Measurements from ENCODE around the gene CABLES1. TPM values are rescaled to one million over a fixed set of nuclear protein-coding genes. Genes with fewer than 3 reads are reported as not detected.

CABLES1 gene
- total RNA-seq, 4 donors from 2014 or later, result 8.5 to 12.6 (median 9.2) TPM

- no peak for TF ChIP-seq CTCF (IDR thresholded peaks at IDR 0.05)
- TF ChIP-seq POLR2A (IDR thresholded peaks at IDR 0.05), result no peak
- DNase-seq, result no peak
- no peak overlapping the region for H3K4me3 ChIP-seq
- no peaks in the 10 kb centered on the region for H3K36me3 ChIP-seq
- intact Hi-C loops (cut with DNase I; ENCODE audit: low total_unique reads), result no loop called here
- no peaks in the 10 kb centered on the region for H3K9me3 ChIP-seq
- no peaks in the 10 kb centered on the region for H3K27me3 ChIP-seq
- H3K27ac ChIP-seq, result no peak overlapping the region
- H3K4me1 ChIP-seq, result no peaks in the 10 kb centered on the region
Observed at GRCh38 chr18:23201741-23202140, 66.5 kb downstream of the CABLES1 start.

GRCh38 chr18:23203891-23204432 is 68.7 kb downstream of the CABLES1 start:
- no peaks in the 10 kb centered on the region for H3K36me3 ChIP-seq
- H3K27ac ChIP-seq, result peak overlapping the region in 1 of 2 donors; percentile 3
- intact Hi-C loops (cut with DNase I; ENCODE audit: low total_unique reads), result no loop called here
- H3K27me3 ChIP-seq, result no peaks in the 10 kb centered on the region
- peaks cover 0 to 3% of the 10 kb centered on the region in 2 donors for H3K4me1 ChIP-seq
- TF ChIP-seq CTCF (IDR thresholded peaks at IDR 0.05) (no peak), POLR2A (IDR thresholded peaks at IDR 0.05) (no peak)
- no peak for DNase-seq
- no peaks in the 10 kb centered on the region for H3K9me3 ChIP-seq
- H3K4me3 ChIP-seq, result no peak overlapping the region

GRCh38 chr18:23204589-23205235 is 69.4 kb downstream of the CABLES1 start:
- no peak for TF ChIP-seq CTCF (IDR thresholded peaks at IDR 0.05)
- TF ChIP-seq POLR2A (IDR thresholded peaks at IDR 0.05), result no peak
- Histone ChIP-seq H3K4me1 (peaks cover 0 to 3% of the 10 kb centered on the region in 2 donors), H3K27me3 (no peaks in the 10 kb centered on the region), H3K4me3 (no peak overlapping the region), H3K36me3 (no peaks in the 10 kb centered on the region), H3K9me3 (no peaks in the 10 kb centered on the region), H3K27ac (no peak overlapping the region)
- no peak for DNase-seq
- intact Hi-C loops (cut with DNase I; ENCODE audit: low total_unique reads), result no loop called here

- Histone ChIP-seq H3K36me3 (no peaks in the 10 kb centered on the region), H3K4me1 (peaks cover 0 to 3% of the 10 kb centered on the region in 2 donors), H3K27ac (no peak overlapping the region), H3K4me3 (no peak overlapping the region), H3K9me3 (no peaks in the 10 kb centered on the region), H3K27me3 (no peaks in the 10 kb centered on the region)
- intact Hi-C loops (cut with DNase I; ENCODE audit: low total_unique reads), result no loop called here
- TF ChIP-seq POLR2A (IDR thresholded peaks at IDR 0.05) (no peak), CTCF (IDR thresholded peaks at IDR 0.05) (no peak)
- DNase-seq, result no peak
Observed at GRCh38 chr18:23205980-23206379, 70.7 kb downstream of the CABLES1 start.

- no peak overlapping the region for H3K27ac ChIP-seq
- H3K4me1 ChIP-seq, result peaks cover 0 to 3% of the 10 kb centered on the region in 2 donors
- no peaks in the 10 kb centered on the region for H3K36me3 ChIP-seq
- TF ChIP-seq CTCF (IDR thresholded peaks at IDR 0.05), result no peak
- TF ChIP-seq POLR2A (IDR thresholded peaks at IDR 0.05), result no peak
- no peak for DNase-seq
- H3K27me3 ChIP-seq, result no peaks in the 10 kb centered on the region
- intact Hi-C loops (cut with DNase I; ENCODE audit: low total_unique reads), result no loop called here
- H3K4me3 ChIP-seq, result no peak overlapping the region
- no peaks in the 10 kb centered on the region for H3K9me3 ChIP-seq
Observed at GRCh38 chr18:23207191-23207955, 72.1 kb downstream of the CABLES1 start.

Data from uterus (tissue), 4 donors.